Panc1 (cell line): Measurements from ENCODE around the gene MYLIP. TPM values are rescaled to one million over a fixed set of nuclear protein-coding genes. Genes with fewer than 3 reads are reported as not detected.

Source experiments
- ATAC-seq: fragments of 200-7000 bp; cut with Tn5 transposase; 2 replicates; pipeline ENCODE4 v1.9.1; 2020; ENCODE audit warnings: mild to moderate bottlenecking, moderate library complexity
- BruUV-seq: library from RNA; stranded (reverse); fragments of 400-500 nt; replicated peaks from 2 replicates; lab custom pipeline; 2021; lab: Mats Ljungman, UMichigan
- CTCF ChIA-PET: fragments of 300-600 bp; sonication (Branson Sonifier 250); formaldehyde crosslinking; loops from one replicate; lab custom pipeline; 2022; ENCODE audit warnings: antibody characterized with exemption; lab: Charles Lee
- POLR2A ChIA-PET: fragments of 300-600 bp; sonication (Branson Sonifier 250); formaldehyde crosslinking; loops from one replicate; lab custom pipeline; 2022; ENCODE audit warnings: antibody characterized with exemption; lab: Charles Lee
- DNase-seq: peaks from one replicate; pipeline ENCODE4 v3.0.0-alpha.2; 2010; ENCODE audit warnings: low read depth, low spot score
- H3K27ac ChIP-seq: 2 replicates; pipeline ENCODE4 v1.5.1; 2011; ENCODE audit warnings: mild to moderate bottlenecking, low read length, inconsistent platforms
- H3K27me3 ChIP-seq: fragments of 200-500 bp; sonication (Bioruptor generic); 2 replicates; pipeline ENCODE4 v1.6.0; 2014; ENCODE audit warnings: low read length, inconsistent platforms; ENCODE audit not compliant: control insufficient read depth, insufficient read depth
- H3K36me3 ChIP-seq: fragments of 200-500 bp; sonication (Bioruptor generic); 2 replicates; pipeline ENCODE4 v1.5.1; 2014; ENCODE audit warnings: inconsistent platforms, mild to moderate bottlenecking, low read length, moderate library complexity; ENCODE audit not compliant: control insufficient read depth, insufficient read depth
- H3K4me1 ChIP-seq: 2 replicates; pipeline ENCODE4 v1.5.1; 2011; ENCODE audit warnings: inconsistent platforms, mild to moderate bottlenecking, low read length, moderate library complexity; ENCODE audit not compliant: control insufficient read depth, insufficient read depth
- H3K4me3 ChIP-seq, 2 experiments: 2 replicates each; pipeline ENCODE4 v1.5.1; 2011 to 2012; ENCODE audit warnings: low read depth in 2 of 2, low read length in 2 of 2, mild to moderate bottlenecking in 2 of 2, inconsistent platforms in 1 of 2, moderate library complexity in 1 of 2
- H3K9me3 ChIP-seq: fragments of 200-500 bp; sonication (Bioruptor generic); 2 replicates; pipeline ENCODE4 v1.5.1; 2014; ENCODE audit warnings: low read depth, mild to moderate bottlenecking, inconsistent platforms, low read length, moderate library complexity; ENCODE audit not compliant: control insufficient read depth, insufficient read depth
- POLR2AphosphoS5 ChIP-seq: IDR thresholded peaks from 2 replicates; pipeline ENCODE4 v1.6.1; 2012; ENCODE audit warnings: mild to moderate bottlenecking, low read depth, low read length, moderate library complexity
- SIN3A ChIP-seq: IDR thresholded peaks from 2 replicates; pipeline ENCODE4 v1.6.1; 2012; ENCODE audit warnings: low read depth, mild to moderate bottlenecking, low read length, moderate library complexity, borderline replicate concordance; ENCODE audit not compliant: insufficient read depth
- TCF7L2 ChIP-seq: IDR thresholded peaks from 2 replicates; pipeline ENCODE4 v1.6.1; 2011; ENCODE audit warnings: mild to moderate bottlenecking, low read depth, low read length, inconsistent platforms
- in situ Hi-C: cut with HindIII; loops from 2 replicates; pipeline ENCODE4 v1.10.0; 2016; ENCODE audit warnings: low sequenced_read_pairs, low pct_unique_long_range_greater_than_20kb
- intact Hi-C: fragments of 100-400 bp; cut with micrococcal nuclease; formaldehyde crosslinking; loops from one replicate; pipeline ENCODE4 v1.10.0; 2022; ENCODE audit not compliant: unreplicated experiment
- total RNA-seq: library from RNA; stranded (reverse); gene quantifications from one replicate; pipeline ENCODE4 v1.2.1, GENCODE V29; 2021; ENCODE audit not compliant: unreplicated experiment
- TF ChIP-seq, protein P1 (sequence below), 2 experiments: IDR thresholded peaks; 2 replicates each; pipeline ENCODE4 v1.6.1; 2011 to 2012; ENCODE audit warnings: low read depth in 2 of 2, control low read depth in 1 of 2, low read length in 1 of 2, mild to moderate bottlenecking in 1 of 2, moderate library complexity in 1 of 2; ENCODE audit not compliant: insufficient read depth in 1 of 2
- TF ChIP-seq, protein P2 (sequence below): fragments of 450-650 bp; IDR thresholded peaks from 2 replicates; pipeline ENCODE4 v1.5.1; 2017; ENCODE audit warnings: mild to moderate bottlenecking

MYLIP gene
- total RNA-seq, 1 experiment from 2014 or later: 12.7 TPM

DNA sequence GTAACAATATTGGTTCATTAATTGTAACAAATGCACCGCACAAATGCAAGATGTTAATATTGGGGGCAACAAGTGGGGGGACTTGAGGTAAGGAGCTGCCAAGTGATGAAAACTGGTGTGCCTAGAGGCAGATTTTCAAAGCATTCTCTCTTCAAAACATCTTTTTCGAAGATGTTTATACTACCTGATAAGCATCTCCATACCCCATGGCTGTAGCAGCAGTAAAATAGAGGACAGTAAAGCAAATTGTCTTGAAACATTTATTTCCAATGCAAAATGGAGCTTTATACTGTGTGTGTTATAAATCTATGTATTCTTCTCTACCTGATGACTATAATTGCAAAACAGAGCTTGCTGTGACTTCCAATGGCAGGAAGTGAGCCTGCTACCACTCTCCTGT is 42.5 kb downstream of the MYLIP start:
- H3K9me3 ChIP-seq: no peaks in the 10 kb centered on the region
- DNase-seq (no peak), ATAC-seq (no peak)
- H3K27me3 ChIP-seq: peaks cover 33% of the 10 kb centered on the region
- H3K4me1 ChIP-seq: no peaks in the 10 kb centered on the region
- intact Hi-C loops (no loop called here), in situ Hi-C loops (no loop called here)
- no peak overlapping the region for H3K4me3 ChIP-seq
- ChIA-PET POLR2A (interaction anchor here (0.6 kb wide), 1 partner anchor 9 kb away, joined by 18 read pairs; no protein-coding TSS in a partner anchor), CTCF (no interaction called here)
- H3K27ac ChIP-seq: no peak overlapping the region
- TF ChIP-seq, protein P1, sequence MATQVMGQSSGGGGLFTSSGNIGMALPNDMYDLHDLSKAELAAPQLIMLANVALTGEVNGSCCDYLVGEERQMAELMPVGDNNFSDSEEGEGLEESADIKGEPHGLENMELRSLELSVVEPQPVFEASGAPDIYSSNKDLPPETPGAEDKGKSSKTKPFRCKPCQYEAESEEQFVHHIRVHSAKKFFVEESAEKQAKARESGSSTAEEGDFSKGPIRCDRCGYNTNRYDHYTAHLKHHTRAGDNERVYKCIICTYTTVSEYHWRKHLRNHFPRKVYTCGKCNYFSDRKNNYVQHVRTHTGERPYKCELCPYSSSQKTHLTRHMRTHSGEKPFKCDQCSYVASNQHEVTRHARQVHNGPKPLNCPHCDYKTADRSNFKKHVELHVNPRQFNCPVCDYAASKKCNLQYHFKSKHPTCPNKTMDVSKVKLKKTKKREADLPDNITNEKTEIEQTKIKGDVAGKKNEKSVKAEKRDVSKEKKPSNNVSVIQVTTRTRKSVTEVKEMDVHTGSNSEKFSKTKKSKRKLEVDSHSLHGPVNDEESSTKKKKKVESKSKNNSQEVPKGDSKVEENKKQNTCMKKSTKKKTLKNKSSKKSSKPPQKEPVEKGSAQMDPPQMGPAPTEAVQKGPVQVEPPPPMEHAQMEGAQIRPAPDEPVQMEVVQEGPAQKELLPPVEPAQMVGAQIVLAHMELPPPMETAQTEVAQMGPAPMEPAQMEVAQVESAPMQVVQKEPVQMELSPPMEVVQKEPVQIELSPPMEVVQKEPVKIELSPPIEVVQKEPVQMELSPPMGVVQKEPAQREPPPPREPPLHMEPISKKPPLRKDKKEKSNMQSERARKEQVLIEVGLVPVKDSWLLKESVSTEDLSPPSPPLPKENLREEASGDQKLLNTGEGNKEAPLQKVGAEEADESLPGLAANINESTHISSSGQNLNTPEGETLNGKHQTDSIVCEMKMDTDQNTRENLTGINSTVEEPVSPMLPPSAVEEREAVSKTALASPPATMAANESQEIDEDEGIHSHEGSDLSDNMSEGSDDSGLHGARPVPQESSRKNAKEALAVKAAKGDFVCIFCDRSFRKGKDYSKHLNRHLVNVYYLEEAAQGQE (IDR thresholded peaks at IDR 0.05; ENCODE audit: insufficient read depth in 1 of 2, low read depth in 2 of 2, low read length in 1 of 2): no peak
- TF ChIP-seq, protein P2, sequence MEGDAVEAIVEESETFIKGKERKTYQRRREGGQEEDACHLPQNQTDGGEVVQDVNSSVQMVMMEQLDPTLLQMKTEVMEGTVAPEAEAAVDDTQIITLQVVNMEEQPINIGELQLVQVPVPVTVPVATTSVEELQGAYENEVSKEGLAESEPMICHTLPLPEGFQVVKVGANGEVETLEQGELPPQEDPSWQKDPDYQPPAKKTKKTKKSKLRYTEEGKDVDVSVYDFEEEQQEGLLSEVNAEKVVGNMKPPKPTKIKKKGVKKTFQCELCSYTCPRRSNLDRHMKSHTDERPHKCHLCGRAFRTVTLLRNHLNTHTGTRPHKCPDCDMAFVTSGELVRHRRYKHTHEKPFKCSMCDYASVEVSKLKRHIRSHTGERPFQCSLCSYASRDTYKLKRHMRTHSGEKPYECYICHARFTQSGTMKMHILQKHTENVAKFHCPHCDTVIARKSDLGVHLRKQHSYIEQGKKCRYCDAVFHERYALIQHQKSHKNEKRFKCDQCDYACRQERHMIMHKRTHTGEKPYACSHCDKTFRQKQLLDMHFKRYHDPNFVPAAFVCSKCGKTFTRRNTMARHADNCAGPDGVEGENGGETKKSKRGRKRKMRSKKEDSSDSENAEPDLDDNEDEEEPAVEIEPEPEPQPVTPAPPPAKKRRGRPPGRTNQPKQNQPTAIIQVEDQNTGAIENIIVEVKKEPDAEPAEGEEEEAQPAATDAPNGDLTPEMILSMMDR: no peak
- TF ChIP-seq POLR2AphosphoS5 (no peak), SIN3A (no peak), TCF7L2 (no peak)
- no peaks in the 10 kb centered on the region for H3K36me3 ChIP-seq
- no TSS peak for BruUV-seq

DNA sequence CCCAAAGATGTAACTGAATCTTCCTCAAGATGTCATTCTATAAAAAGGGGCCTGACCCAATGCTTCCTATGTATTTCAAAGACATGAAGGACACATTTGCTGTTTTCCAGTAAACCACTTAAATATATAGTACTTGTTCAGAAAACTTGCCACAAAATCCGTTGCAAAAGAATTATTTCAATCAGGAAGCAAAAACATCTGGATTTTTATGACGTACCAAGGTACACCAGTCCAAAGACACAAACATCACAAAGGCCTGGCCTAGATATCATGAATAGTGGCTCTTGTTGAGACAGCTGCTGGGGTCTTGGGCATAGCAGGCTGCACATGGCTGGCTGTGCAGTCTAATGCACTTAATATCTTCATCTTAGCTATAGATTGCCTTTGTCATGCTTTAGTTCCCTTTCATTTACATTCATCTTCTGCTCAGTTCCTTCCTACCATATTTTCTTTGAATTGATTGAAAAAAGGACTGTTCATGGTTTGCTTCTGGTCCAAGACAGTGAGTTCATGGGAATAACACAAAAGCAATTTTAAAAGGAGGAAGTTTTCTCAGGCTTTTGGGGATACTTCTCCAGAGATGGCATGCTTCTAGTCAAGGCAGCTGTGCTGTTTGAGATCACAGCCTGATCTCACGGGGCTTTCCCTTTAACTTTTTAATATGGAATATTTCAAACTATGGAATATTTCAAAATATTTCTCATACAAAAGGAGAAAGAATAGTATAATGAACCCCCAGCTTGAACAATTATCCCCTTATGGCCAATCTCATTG is 44.5 kb downstream of the MYLIP start:
- Histone ChIP-seq H3K9me3 (no peaks in the 10 kb centered on the region), H3K27ac (no peak overlapping the region), H3K27me3 (peaks cover 16% of the 10 kb centered on the region), H3K4me1 (no peaks in the 10 kb centered on the region), H3K4me3 (no peak overlapping the region), H3K36me3 (no peaks in the 10 kb centered on the region)
- BruUV-seq: no TSS peak
- POLR2A ChIA-PET: no interaction called here
- intact Hi-C loops (no loop called here), in situ Hi-C loops (no loop called here)
- CTCF ChIA-PET: no interaction called here
- TF ChIP-seq TCF7L2 (no peak), POLR2AphosphoS5 (no peak), SIN3A (no peak)
- TF ChIP-seq, protein P1 (IDR thresholded peaks at IDR 0.05; ENCODE audit: insufficient read depth in 1 of 2, low read depth in 2 of 2, low read length in 1 of 2): no peak
- TF ChIP-seq, protein P2: no peak
- DNase-seq (no peak), ATAC-seq (no peak)
